ENCODE data around the gene KAT5. TPM values are rescaled to one million over a fixed set of nuclear protein-coding genes. Genes with fewer than 3 reads are reported as not detected.
"Not testable (repeated sequence)": the region's sequence is repeated elsewhere in the genome, so short reads cannot be mapped to it uniquely, and the experiment has no call there.

KAT5 gene
- total and polyA plus RNA-seq, 2 donors: 53.5 to 104 TPM

GRCh38 chr11:65685981-65686380, 26.1 kb upstream of the KAT5 start:
- no peaks in the 10 kb centered on the region for H3K9me3 ChIP-seq (ENCODE audit: control insufficient read depth in 2 of 2, insufficient read depth in 1 of 2, low read length in 1 of 2)
- no peaks in the 10 kb centered on the region for H3K4me1 ChIP-seq (ENCODE audit: control insufficient read depth in 2 of 2, insufficient read depth in 2 of 2, low read length in 2 of 2)
- H3K36me3 ChIP-seq (ENCODE audit: control insufficient read depth in 2 of 2, insufficient read depth in 2 of 2, low read length in 1 of 2): no peaks in the 10 kb centered on the region
- 97% methylated on average over 8 of the region's 8 CpGs for WGBS
- H3K27ac ChIP-seq (ENCODE audit: low read depth in 1 of 2, low read length in 1 of 2): no peak overlapping the region
- no peak overlapping the region for H3K4me3 ChIP-seq (ENCODE audit: low read length in 2 of 2)
- DNase-seq (ENCODE audit: low read depth in 6 of 9, low spot score in 9 of 9): no peak
- H3K27me3 ChIP-seq (ENCODE audit: control insufficient read depth in 2 of 2, insufficient read depth in 1 of 2, low read length in 1 of 2): no peaks in the 10 kb centered on the region

DNA sequence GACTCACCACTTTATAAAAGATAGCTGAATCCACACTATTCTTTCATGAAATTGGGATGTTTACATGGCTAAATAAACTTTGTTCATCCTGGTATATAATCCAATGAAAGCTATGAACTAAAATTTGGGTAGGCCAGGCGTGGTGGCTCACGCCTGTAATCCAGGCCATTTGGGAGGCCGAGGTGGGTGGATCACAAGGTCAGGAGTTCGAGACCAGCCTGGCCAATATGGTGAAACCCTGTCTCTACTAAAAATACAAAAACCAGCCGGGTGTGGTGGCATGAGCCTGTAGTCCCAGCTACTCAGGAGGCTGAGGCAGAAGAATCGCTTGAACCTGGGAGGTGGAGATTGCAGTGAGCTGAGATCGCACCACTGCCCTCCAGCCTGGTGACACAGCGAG, 20.2 kb upstream of the KAT5 start:
- WGBS: 96% methylated on average over 8 of the region's 8 CpGs

DNA sequence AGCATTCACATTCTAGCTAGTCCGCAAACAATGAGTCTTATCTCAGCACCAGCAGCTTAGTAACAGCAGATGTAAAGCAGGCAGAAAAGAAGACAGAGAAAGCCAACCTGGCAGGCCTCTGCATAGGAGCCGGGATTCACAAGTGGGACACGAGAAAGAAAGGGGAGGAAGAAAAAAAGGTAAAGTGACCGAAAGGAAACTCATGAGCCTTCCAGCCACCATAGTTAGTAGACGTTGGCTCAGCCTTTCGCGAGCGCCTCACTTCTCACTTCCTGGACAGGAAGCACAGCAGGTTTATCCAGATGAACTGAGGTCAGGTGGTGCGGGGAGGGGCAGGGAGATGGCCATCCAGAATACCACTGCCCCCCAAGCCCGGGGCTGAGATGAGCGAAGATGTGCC, 19.7 kb upstream of the KAT5 start:
- no peak overlapping the region for H3K27ac ChIP-seq (ENCODE audit: low read depth in 1 of 2, low read length in 1 of 2)
- no peaks in the 10 kb centered on the region for H3K4me1 ChIP-seq (ENCODE audit: control insufficient read depth in 2 of 2, insufficient read depth in 2 of 2, low read length in 2 of 2)
- DNase-seq (ENCODE audit: low read depth in 6 of 9, low spot score in 9 of 9): no peak
- no peak overlapping the region for H3K4me3 ChIP-seq (ENCODE audit: low read length in 2 of 2)
- 77% methylated on average over 11 of the region's 11 CpGs for WGBS
- H3K27me3 ChIP-seq (ENCODE audit: control insufficient read depth in 2 of 2, insufficient read depth in 1 of 2, low read length in 1 of 2): no peaks in the 10 kb centered on the region
- H3K36me3 ChIP-seq (ENCODE audit: control insufficient read depth in 2 of 2, insufficient read depth in 2 of 2, low read length in 1 of 2): no peaks in the 10 kb centered on the region
- H3K9me3 ChIP-seq (ENCODE audit: control insufficient read depth in 2 of 2, insufficient read depth in 1 of 2, low read length in 1 of 2): no peaks in the 10 kb centered on the region

More for the DNA sequence above, 20.2 kb upstream of the KAT5 start:
- not testable (repeated sequence) for DNase-seq (ENCODE audit: low read depth in 6 of 9, low spot score in 9 of 9); H3K4me1 ChIP-seq (ENCODE audit: control insufficient read depth in 2 of 2, insufficient read depth in 2 of 2, low read length in 2 of 2); H3K36me3 ChIP-seq (ENCODE audit: control insufficient read depth in 2 of 2, insufficient read depth in 2 of 2, low read length in 1 of 2); H3K4me3 ChIP-seq (ENCODE audit: low read length in 2 of 2); H3K27me3 ChIP-seq (ENCODE audit: control insufficient read depth in 2 of 2, insufficient read depth in 1 of 2, low read length in 1 of 2); H3K27ac ChIP-seq (ENCODE audit: low read depth in 1 of 2, low read length in 1 of 2); H3K9me3 ChIP-seq (ENCODE audit: control insufficient read depth in 2 of 2, insufficient read depth in 1 of 2, low read length in 1 of 2)

DNA sequence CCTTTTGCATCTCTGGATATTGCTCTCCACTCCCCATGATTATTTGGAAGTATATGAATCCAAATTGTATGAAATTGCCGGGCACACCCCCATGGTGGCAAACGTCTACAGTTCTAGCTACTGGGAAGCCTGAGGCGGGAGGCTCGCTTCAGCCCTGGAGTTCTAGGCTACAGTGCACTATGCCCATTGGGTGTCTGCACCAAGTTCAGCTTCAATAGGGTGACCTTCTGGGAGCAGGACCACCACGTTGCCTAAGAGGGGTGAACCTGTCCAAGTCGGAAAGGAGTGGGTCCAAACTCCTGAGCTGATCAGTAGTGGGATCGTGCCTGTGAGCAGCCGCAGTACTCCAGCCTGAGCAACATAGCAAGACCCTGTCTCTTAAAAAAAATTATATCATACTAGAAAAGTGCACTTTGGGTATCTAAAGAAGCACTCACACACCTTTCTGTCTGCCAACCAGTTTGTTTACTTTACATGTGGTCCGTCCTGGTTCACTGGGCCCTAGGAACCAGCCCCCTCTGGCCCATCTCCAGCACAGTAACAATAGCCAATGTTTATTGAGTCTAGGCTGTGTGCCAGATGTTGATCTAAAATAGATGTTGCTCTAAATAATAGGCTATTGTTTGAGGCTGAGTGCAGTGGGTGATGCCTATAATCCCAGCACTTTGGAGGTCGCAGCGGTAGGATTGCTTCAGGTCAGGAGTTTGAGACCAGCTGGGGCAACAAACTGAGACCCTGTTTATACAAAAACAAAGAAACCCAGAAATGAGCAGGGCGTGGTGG, 16.4 kb upstream of the KAT5 start:
- H3K9me3 ChIP-seq (ENCODE audit: control insufficient read depth in 2 of 2, insufficient read depth in 1 of 2, low read length in 1 of 2): peaks cover 0 to 4% of the 10 kb centered on the region in 2 donors
- H3K4me1 ChIP-seq (ENCODE audit: control insufficient read depth in 2 of 2, insufficient read depth in 2 of 2, low read length in 2 of 2): no peaks in the 10 kb centered on the region
- no peak overlapping the region for H3K4me3 ChIP-seq (ENCODE audit: low read length in 2 of 2)
- DNase-seq (ENCODE audit: low read depth in 6 of 9, low spot score in 9 of 9): no peak
- H3K27me3 ChIP-seq (ENCODE audit: control insufficient read depth in 2 of 2, insufficient read depth in 1 of 2, low read length in 1 of 2): peaks cover 0 to 7% of the 10 kb centered on the region in 2 donors
- WGBS: 92% methylated on average over 12 of the region's 12 CpGs
- no peak overlapping the region for H3K27ac ChIP-seq (ENCODE audit: low read depth in 1 of 2, low read length in 1 of 2)
- H3K36me3 ChIP-seq (ENCODE audit: control insufficient read depth in 2 of 2, insufficient read depth in 2 of 2, low read length in 1 of 2): no peaks in the 10 kb centered on the region

DNA sequence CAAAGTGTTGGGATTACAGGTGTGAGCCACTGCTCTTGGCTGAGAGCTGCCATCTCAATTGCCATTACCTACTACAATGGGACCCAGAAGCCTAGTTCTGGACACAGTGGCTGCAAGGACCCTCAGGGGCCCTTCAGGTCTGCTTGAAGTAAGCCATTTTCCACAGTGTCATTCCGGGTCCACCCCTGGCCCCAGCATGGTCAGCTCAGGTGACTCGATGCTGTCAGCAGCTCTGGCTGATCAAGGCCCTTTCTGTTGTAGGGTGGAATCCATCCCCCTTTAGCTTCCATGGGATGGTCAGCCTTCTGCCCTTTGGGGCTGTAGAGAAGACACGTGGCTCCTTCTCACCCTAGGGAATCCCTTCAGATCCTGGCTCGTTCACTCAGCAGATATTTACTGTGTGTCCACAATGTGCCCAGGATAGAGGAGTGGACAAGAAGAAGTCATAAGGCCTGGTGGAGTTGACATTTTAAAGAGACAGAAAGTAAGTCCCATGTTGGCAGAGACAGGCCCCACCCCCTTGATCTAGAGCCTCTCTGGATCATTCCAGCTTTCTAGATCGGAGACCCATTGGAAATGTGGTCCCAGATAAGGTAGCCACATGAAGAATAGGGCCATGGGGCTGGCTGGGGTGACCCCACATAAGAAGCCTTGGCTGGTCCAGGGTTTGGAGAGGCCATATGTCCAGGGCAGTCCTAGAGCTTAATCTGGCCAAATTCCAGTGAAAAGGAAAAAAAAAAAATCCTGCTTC, 15.1 kb upstream of the KAT5 start:
- peaks cover 0 to 4% of the 10 kb centered on the region in 2 donors for H3K9me3 ChIP-seq (ENCODE audit: control insufficient read depth in 2 of 2, insufficient read depth in 1 of 2, low read length in 1 of 2)
- H3K4me3 ChIP-seq (ENCODE audit: low read length in 2 of 2): no peak overlapping the region
- H3K27me3 ChIP-seq (ENCODE audit: control insufficient read depth in 2 of 2, insufficient read depth in 1 of 2, low read length in 1 of 2): peaks cover 0 to 7% of the 10 kb centered on the region in 2 donors
- no peak overlapping the region for H3K27ac ChIP-seq (ENCODE audit: low read depth in 1 of 2, low read length in 1 of 2)
- no peak for DNase-seq (ENCODE audit: low read depth in 6 of 9, low spot score in 9 of 9)
- H3K4me1 ChIP-seq (ENCODE audit: control insufficient read depth in 2 of 2, insufficient read depth in 2 of 2, low read length in 2 of 2): no peaks in the 10 kb centered on the region
- 95% methylated on average over 5 of the region's 5 CpGs for WGBS
- no peaks in the 10 kb centered on the region for H3K36me3 ChIP-seq (ENCODE audit: control insufficient read depth in 2 of 2, insufficient read depth in 2 of 2, low read length in 1 of 2)

DNA sequence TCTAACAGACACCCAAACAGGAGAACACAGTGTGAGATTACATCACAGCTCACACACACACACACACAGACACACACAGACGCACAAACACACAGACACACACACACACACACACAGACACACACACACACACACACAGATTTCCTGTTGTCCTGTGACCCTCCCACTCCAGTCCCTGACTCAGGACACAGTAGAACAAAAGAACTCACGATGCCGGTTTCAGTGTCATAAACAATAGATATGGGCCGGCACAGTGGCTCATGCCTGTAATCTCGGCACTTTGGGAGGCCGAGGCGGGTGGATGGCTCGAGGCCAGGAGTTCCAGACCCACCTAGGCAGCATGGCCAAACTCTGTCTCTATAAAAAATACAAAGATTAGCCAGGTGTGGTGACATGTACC, 13.8 kb upstream of the KAT5 start:
- 80% methylated on average over 8 of the region's 8 CpGs for WGBS
- DNase-seq (ENCODE audit: low read depth in 6 of 9, low spot score in 9 of 9): no peak
- Histone ChIP-seq H3K36me3 (ENCODE audit: control insufficient read depth in 2 of 2, insufficient read depth in 2 of 2, low read length in 1 of 2) (no peaks in the 10 kb centered on the region), H3K4me3 (ENCODE audit: low read length in 2 of 2) (no peak overlapping the region), H3K27ac (ENCODE audit: low read depth in 1 of 2, low read length in 1 of 2) (no peak overlapping the region), H3K27me3 (ENCODE audit: control insufficient read depth in 2 of 2, insufficient read depth in 1 of 2, low read length in 1 of 2) (peaks cover 0 to 7% of the 10 kb centered on the region in 2 donors), H3K9me3 (ENCODE audit: control insufficient read depth in 2 of 2, insufficient read depth in 1 of 2, low read length in 1 of 2) (peaks cover 0 to 4% of the 10 kb centered on the region in 2 donors), H3K4me1 (ENCODE audit: control insufficient read depth in 2 of 2, insufficient read depth in 2 of 2, low read length in 2 of 2) (no peaks in the 10 kb centered on the region)

GRCh38 chr11:65699306-65699705, 12.7 kb upstream of the KAT5 start:
- Histone ChIP-seq H3K36me3 (ENCODE audit: control insufficient read depth in 2 of 2, insufficient read depth in 2 of 2, low read length in 1 of 2) (no peaks in the 10 kb centered on the region), H3K27me3 (ENCODE audit: control insufficient read depth in 2 of 2, insufficient read depth in 1 of 2, low read length in 1 of 2) (peaks cover 0 to 7% of the 10 kb centered on the region in 2 donors), H3K4me1 (ENCODE audit: control insufficient read depth in 2 of 2, insufficient read depth in 2 of 2, low read length in 2 of 2) (no peaks in the 10 kb centered on the region), H3K9me3 (ENCODE audit: control insufficient read depth in 2 of 2, insufficient read depth in 1 of 2, low read length in 1 of 2) (peaks cover 0 to 4% of the 10 kb centered on the region in 2 donors), H3K4me3 (ENCODE audit: low read length in 2 of 2) (no peak overlapping the region), H3K27ac (ENCODE audit: low read depth in 1 of 2, low read length in 1 of 2) (no peak overlapping the region)
- 92% methylated on average over 7 of the region's 7 CpGs for WGBS
- no peak for DNase-seq (ENCODE audit: low read depth in 6 of 9, low spot score in 9 of 9)

GRCh38 chr11:65700399-65700798, 11.7 kb upstream of the KAT5 start:
- no peaks in the 10 kb centered on the region for H3K36me3 ChIP-seq (ENCODE audit: control insufficient read depth in 2 of 2, insufficient read depth in 2 of 2, low read length in 1 of 2)
- no peak for DNase-seq (ENCODE audit: low read depth in 6 of 9, low spot score in 9 of 9)
- peaks cover 0 to 4% of the 10 kb centered on the region in 2 donors for H3K9me3 ChIP-seq (ENCODE audit: control insufficient read depth in 2 of 2, insufficient read depth in 1 of 2, low read length in 1 of 2)
- H3K4me1 ChIP-seq (ENCODE audit: control insufficient read depth in 2 of 2, insufficient read depth in 2 of 2, low read length in 2 of 2): no peaks in the 10 kb centered on the region
- H3K27ac ChIP-seq (ENCODE audit: low read depth in 1 of 2, low read length in 1 of 2): no peak overlapping the region
- WGBS: 88% methylated on average over 3 of the region's 3 CpGs
- H3K27me3 ChIP-seq (ENCODE audit: control insufficient read depth in 2 of 2, insufficient read depth in 1 of 2, low read length in 1 of 2): peaks cover 0 to 7% of the 10 kb centered on the region in 2 donors
- H3K4me3 ChIP-seq (ENCODE audit: low read length in 2 of 2): no peak overlapping the region

GRCh38 chr11:65701686-65702085, 10.4 kb upstream of the KAT5 start:
- Histone ChIP-seq H3K9me3 (ENCODE audit: control insufficient read depth in 2 of 2, insufficient read depth in 1 of 2, low read length in 1 of 2) (peaks cover 0 to 4% of the 10 kb centered on the region in 2 donors), H3K27ac (ENCODE audit: low read depth in 1 of 2, low read length in 1 of 2) (no peak overlapping the region), H3K4me1 (ENCODE audit: control insufficient read depth in 2 of 2, insufficient read depth in 2 of 2, low read length in 2 of 2) (peaks cover 0 to 4% of the 10 kb centered on the region in 2 donors), H3K27me3 (ENCODE audit: control insufficient read depth in 2 of 2, insufficient read depth in 1 of 2, low read length in 1 of 2) (peaks cover 0 to 7% of the 10 kb centered on the region in 2 donors), H3K4me3 (ENCODE audit: low read length in 2 of 2) (no peak overlapping the region), H3K36me3 (ENCODE audit: control insufficient read depth in 2 of 2, insufficient read depth in 2 of 2, low read length in 1 of 2) (no peaks in the 10 kb centered on the region)
- no peak for DNase-seq (ENCODE audit: low read depth in 6 of 9, low spot score in 9 of 9)
- WGBS: 93% methylated on average over 1 of the region's 1 CpG

Data from thymus (tissue), 11 donors.